Vagina (tissue), 2 donors: ENCODE measurements around the gene PTGR1. TPM values are rescaled to one million over a fixed set of nuclear protein-coding genes. Genes with fewer than 3 reads are reported as not detected.

Source experiments
- DNase-seq, 2 donors: peaks; one replicate each; pipeline ENCODE4 v3.0.0-alpha.2; 2017; ENCODE audit errors: extremely low spot score in 2 of 2
- H3K27ac ChIP-seq: fragments of 200-600 bp; sonication (generic); one replicate; pipeline ENCODE4 v1.5.1; 2019
- H3K27me3 ChIP-seq: fragments of 200-600 bp; sonication (generic); one replicate; pipeline ENCODE4 v1.5.1; 2019
- H3K36me3 ChIP-seq, 2 donors: fragments of 200-600 bp; sonication (generic); one replicate each; pipeline ENCODE4 v1.5.1; 2017 to 2019
- H3K4me1 ChIP-seq: fragments of 200-600 bp; sonication (generic); one replicate; pipeline ENCODE4 v1.5.1; 2019
- H3K4me3 ChIP-seq, 2 donors: fragments of 200-600 bp; sonication (generic); 1 replicate in 1 of 2; 2 replicates in 1 of 2; pipeline ENCODE4 v1.5.1; 2016 to 2019
- H3K9me3 ChIP-seq: fragments of 200-600 bp; sonication (generic); one replicate; pipeline ENCODE4 v1.5.1; 2019
- CTCF ChIP-seq, 3 experiments: fragments of 450-650 bp in 2 of 3; fragments of 200-600 bp in 1 of 3; sonication (generic) in 1 of 3; IDR thresholded peaks; one replicate each; pipeline ENCODE4 v1.5.1; 2017 to 2019; ENCODE audit warnings: antibody characterized with exemption in 3 of 3, mild to moderate bottlenecking in 2 of 3, moderate library complexity in 2 of 3
- POLR2A ChIP-seq, 2 donors: fragments of 450-650 bp; IDR thresholded peaks; one replicate each; pipeline ENCODE4 v1.6.1; 2017; ENCODE audit warnings: antibody characterized with exemption in 2 of 2, mild to moderate bottlenecking in 2 of 2, moderate library complexity in 2 of 2
- POLR2AphosphoS5 ChIP-seq, 2 donors: sonication (generic); formaldehyde crosslinking; IDR thresholded peaks; one replicate each; pipeline ENCODE4 v1.9.0; 2017; ENCODE audit warnings: antibody characterized with exemption in 2 of 2, mild to moderate bottlenecking in 2 of 2, low read depth in 1 of 2; ENCODE audit not compliant: insufficient read depth in 1 of 2
- intact Hi-C: fragments of 100-400 bp; cut with DNase I; formaldehyde crosslinking; loops from one replicate; pipeline ENCODE4 v1.15.1; 2023
- total RNA-seq: library from RNA; depleted of rRNA; stranded (reverse); fragments of >200 nt; gene quantifications from one replicate; pipeline ENCODE4 v1.2.3, GENCODE V29; 2016

PTGR1 gene
- total RNA-seq, 1 donor from 2014 or later, result 40.3 TPM

- Histone ChIP-seq H3K27me3 (no peaks in the 10 kb centered on the region), H3K4me3 (no peak overlapping the region), H3K4me1 (no peaks in the 10 kb centered on the region), H3K36me3 (peaks cover 0 to 49% of the 10 kb centered on the region in 2 donors), H3K27ac (no peak overlapping the region), H3K9me3 (peaks cover 58% of the 10 kb centered on the region)
- no peak for DNase-seq
- intact Hi-C loops, result no loop called here
- TF ChIP-seq POLR2AphosphoS5 (IDR thresholded peaks at IDR 0.05; ENCODE audit: insufficient read depth in 1 of 2, low read depth in 1 of 2), result no peak
- no peak for TF ChIP-seq CTCF (IDR thresholded peaks at IDR 0.05)
- TF ChIP-seq POLR2A (IDR thresholded peaks at IDR 0.05), result no peak
Observed at GRCh38 chr9:111542497-111543254, 56.8 kb downstream of the PTGR1 start.

- TF ChIP-seq POLR2A (IDR thresholded peaks at IDR 0.05), result no peak
- no peak for TF ChIP-seq POLR2AphosphoS5 (IDR thresholded peaks at IDR 0.05; ENCODE audit: insufficient read depth in 1 of 2, low read depth in 1 of 2)
- TF ChIP-seq CTCF (IDR thresholded peaks at IDR 0.05), result no peak
- no peaks in the 10 kb centered on the region for H3K4me1 ChIP-seq
- no peak overlapping the region for H3K27ac ChIP-seq
- H3K4me3 ChIP-seq, result no peak overlapping the region
- peaks cover 0 to 81% of the 10 kb centered on the region in 2 donors for H3K36me3 ChIP-seq
- H3K27me3 ChIP-seq, result no peaks in the 10 kb centered on the region
- intact Hi-C loops, result no loop called here
- no peak for DNase-seq
- H3K9me3 ChIP-seq, result peaks cover 7% of the 10 kb centered on the region
Observed at GRCh38 chr9:111533099-111533790, 66.2 kb downstream of the PTGR1 start.

GRCh38 chr9:111531716-111532115 is 67.7 kb downstream of the PTGR1 start:
- Histone ChIP-seq H3K4me3 (no peak overlapping the region), H3K36me3 (peaks cover 0 to 69% of the 10 kb centered on the region in 2 donors), H3K4me1 (peaks cover 6% of the 10 kb centered on the region), H3K27me3 (no peaks in the 10 kb centered on the region), H3K27ac (no peak overlapping the region), H3K9me3 (peaks cover under 1% of the 10 kb centered on the region)
- DNase-seq, result no peak
- TF ChIP-seq POLR2A (IDR thresholded peaks at IDR 0.05) (no peak), POLR2AphosphoS5 (IDR thresholded peaks at IDR 0.05; ENCODE audit: insufficient read depth in 1 of 2, low read depth in 1 of 2) (no peak), CTCF (IDR thresholded peaks at IDR 0.05) (no peak)
- intact Hi-C loops, result no loop called here

- Histone ChIP-seq H3K27me3 (no peaks in the 10 kb centered on the region), H3K36me3 (peaks cover 0 to 49% of the 10 kb centered on the region in 2 donors), H3K27ac (no peak overlapping the region), H3K4me3 (no peak overlapping the region), H3K4me1 (peaks cover 17% of the 10 kb centered on the region), H3K9me3 (no peaks in the 10 kb centered on the region)
- no peak for TF ChIP-seq POLR2A (IDR thresholded peaks at IDR 0.05)
- no peak for TF ChIP-seq POLR2AphosphoS5 (IDR thresholded peaks at IDR 0.05; ENCODE audit: insufficient read depth in 1 of 2, low read depth in 1 of 2)
- no peak for TF ChIP-seq CTCF (IDR thresholded peaks at IDR 0.05)
- no peak for DNase-seq
- intact Hi-C loops, result no loop called here
Observed at GRCh38 chr9:111529787-111530186, 69.7 kb downstream of the PTGR1 start.

GRCh38 chr9:111527347-111527746 is 72.1 kb downstream of the PTGR1 start:
- Histone ChIP-seq H3K27ac (no peak overlapping the region), H3K27me3 (no peaks in the 10 kb centered on the region), H3K9me3 (no peaks in the 10 kb centered on the region), H3K4me3 (no peak overlapping the region), H3K36me3 (peaks cover 0 to 28% of the 10 kb centered on the region in 2 donors), H3K4me1 (peaks cover 17% of the 10 kb centered on the region)
- intact Hi-C loops, result no loop called here
- DNase-seq, result no peak
- TF ChIP-seq POLR2A (IDR thresholded peaks at IDR 0.05), result no peak
- no peak for TF ChIP-seq POLR2AphosphoS5 (IDR thresholded peaks at IDR 0.05; ENCODE audit: insufficient read depth in 1 of 2, low read depth in 1 of 2)
- no peak for TF ChIP-seq CTCF (IDR thresholded peaks at IDR 0.05)
